ENCODE results near the gene SH3RF3.

Gene SH3RF3

DNA sequence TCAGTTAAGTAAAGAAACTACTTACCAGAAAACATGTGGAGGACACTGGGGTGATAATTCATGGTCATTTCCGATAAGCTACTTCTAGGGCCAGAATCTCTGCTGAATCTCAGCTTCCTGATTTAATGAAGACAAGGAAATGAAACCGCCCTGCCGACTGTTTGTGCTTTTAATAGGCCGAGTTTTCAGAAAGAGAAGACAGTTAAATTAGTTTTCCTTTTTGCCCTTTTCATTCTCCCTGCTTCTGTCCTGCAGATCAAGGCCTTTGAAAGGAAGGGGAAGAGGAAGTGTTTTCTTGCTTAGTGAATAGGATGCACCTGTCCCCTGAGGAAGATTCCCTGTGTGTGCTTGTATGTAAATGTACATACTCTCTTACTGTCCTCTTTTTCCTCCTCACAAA, 126.6 kb downstream of the SH3RF3 start:
- in situ Hi-C loops (cut with HindIII; ENCODE audit: low sequenced_read_pairs): no loop called here

- in situ Hi-C loops (cut with HindIII; ENCODE audit: low sequenced_read_pairs): no loop called here
These were observed 127.1 kb downstream of the SH3RF3 start for GRCh38 chr2:109256111-109256510.

- in situ Hi-C loops (cut with HindIII; ENCODE audit: low sequenced_read_pairs): no loop called here
These were observed 127.9 kb downstream of the SH3RF3 start for GRCh38 chr2:109256921-109257320.

GRCh38 chr2:109257653-109258052, 128.6 kb downstream of the SH3RF3 start:
- in situ Hi-C loops (cut with HindIII; ENCODE audit: low sequenced_read_pairs): no loop called here

GRCh38 chr2:109258376-109258775, 129.4 kb downstream of the SH3RF3 start:
- in situ Hi-C loops (cut with HindIII; ENCODE audit: low sequenced_read_pairs): no loop called here

- in situ Hi-C loops (cut with HindIII; ENCODE audit: low sequenced_read_pairs): no loop called here
These were observed 130.0 kb downstream of the SH3RF3 start for GRCh38 chr2:109258905-109259540.

DNA sequence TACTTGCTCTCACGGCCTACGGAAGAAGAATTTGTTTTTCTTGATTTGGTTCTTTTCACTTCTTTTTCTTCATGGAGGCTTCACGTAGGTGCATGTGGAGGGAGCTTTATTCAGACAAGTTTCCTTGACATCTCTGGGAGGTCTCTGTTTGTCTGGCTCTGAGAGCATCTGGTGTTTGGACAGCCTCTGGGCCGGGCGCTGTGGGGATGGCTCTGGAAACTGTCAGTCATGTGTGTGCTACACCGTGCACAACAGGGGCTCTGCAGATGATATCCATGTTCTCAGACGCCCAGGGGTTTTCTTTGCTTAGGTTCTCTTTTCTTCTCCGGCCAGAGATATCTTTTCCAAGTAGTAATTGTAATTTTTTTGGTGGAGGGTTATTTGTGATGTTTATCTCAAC, 130.7 kb downstream of the SH3RF3 start:
- in situ Hi-C loops (cut with HindIII; ENCODE audit: low sequenced_read_pairs): loop anchor here (10.0 kb wide), 1 partner anchor 385 kb away; no protein-coding TSS in a partner anchor

DNA sequence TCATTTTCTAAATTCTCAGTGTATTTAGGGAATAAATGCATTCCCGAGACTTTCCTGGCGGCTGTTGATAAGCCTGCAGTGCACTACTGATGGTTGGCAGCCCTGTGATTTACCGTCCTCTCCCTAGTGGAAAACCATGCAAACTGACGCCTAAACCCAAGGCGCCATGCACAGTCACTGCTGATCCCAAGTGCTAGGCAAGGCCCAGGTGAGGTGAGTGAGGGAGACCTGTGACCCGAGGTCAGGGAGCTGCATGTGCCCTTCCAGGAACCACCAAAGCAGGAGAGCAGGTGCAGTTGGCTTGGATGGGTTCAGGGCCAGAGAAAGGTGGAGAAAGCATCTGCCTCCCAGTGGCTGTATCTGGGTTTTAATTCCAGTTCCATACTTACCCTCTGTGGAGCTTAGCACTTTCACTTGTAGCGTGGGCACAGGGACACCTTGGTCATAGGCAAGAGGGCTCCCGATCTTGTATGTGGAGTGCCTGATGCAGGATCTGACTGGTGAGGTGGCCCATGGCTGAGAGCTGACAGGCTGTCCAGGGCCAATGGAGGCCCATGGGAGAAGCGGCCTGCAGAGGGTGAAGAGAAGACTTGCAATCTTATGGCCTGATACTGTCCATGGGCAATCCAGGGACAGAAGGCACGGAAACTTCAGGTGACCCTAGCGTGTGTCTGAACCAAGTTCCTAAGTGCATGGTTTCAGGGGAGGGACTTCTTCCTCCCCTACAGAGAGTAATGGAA, 131.3 kb downstream of the SH3RF3 start:
- in situ Hi-C loops (cut with HindIII; ENCODE audit: low sequenced_read_pairs): loop anchor here (10.0 kb wide), 1 partner anchor 385 kb away; no protein-coding TSS in a partner anchor

DNA sequence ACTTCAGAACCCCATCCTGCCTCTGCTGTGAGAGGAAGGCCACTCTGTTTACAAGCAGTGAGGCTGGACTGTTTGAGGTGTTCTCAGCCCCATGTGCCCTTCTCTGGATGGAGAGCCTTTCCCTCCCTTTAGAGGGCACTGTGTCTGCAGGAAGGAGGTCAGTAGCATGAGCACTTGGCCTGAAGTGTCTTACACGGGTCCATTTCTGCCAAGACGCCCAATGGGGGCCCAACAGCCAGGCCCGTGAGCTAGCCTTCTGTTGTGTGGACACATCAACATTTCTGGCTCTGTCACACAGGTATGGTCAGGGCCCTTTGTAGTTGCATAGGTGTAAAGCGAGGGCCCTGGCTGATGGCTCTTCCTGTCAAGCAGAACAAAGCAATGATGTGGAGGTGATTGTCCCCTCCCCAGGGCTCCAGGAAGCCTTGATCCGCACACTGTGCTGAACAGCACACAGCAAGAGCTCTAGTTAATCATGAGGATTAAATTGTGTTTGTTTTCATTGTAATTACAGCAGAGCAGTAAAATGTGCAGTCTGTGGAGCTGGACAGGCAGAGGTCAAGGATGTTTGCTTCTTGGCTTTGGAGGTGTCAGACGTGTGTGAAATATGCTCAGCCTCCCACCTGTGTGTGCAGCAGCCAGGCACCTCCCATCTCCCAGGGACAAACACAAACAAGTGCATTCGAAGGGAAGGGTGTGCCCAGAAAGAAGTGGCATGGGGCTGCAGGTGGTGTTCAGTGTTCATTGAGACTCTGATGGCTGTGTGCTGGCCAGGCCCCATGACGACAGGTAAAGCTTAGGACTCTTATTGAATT, 132.1 kb downstream of the SH3RF3 start:
- in situ Hi-C loops (cut with HindIII; ENCODE audit: low sequenced_read_pairs): loop anchor here (10.0 kb wide), 1 partner anchor 384 kb away; no protein-coding TSS in a partner anchor

GRCh38 chr2:109261906-109262631, 133.1 kb downstream of the SH3RF3 start:
- in situ Hi-C loops (cut with HindIII; ENCODE audit: low sequenced_read_pairs): loop anchor here (10.0 kb wide), 1 partner anchor 383 kb away; no protein-coding TSS in a partner anchor

- in situ Hi-C loops (cut with HindIII; ENCODE audit: low sequenced_read_pairs): loop anchor here (10.0 kb wide), 1 partner anchor 380 kb away; no protein-coding TSS in a partner anchor
These were observed 135.8 kb downstream of the SH3RF3 start for GRCh38 chr2:109264595-109265328.

GRCh38 chr2:109265369-109265768, 136.4 kb downstream of the SH3RF3 start:
- in situ Hi-C loops (cut with HindIII; ENCODE audit: low sequenced_read_pairs): loop anchor here (10.0 kb wide), 1 partner anchor 379 kb away; no protein-coding TSS in a partner anchor

GRCh38 chr2:109265953-109266352, 136.9 kb downstream of the SH3RF3 start:
- in situ Hi-C loops (cut with HindIII; ENCODE audit: low sequenced_read_pairs): loop anchor here (10.0 kb wide), 1 partner anchor 379 kb away; no protein-coding TSS in a partner anchor

- in situ Hi-C loops (cut with HindIII; ENCODE audit: low sequenced_read_pairs): loop anchor here (10.0 kb wide), 1 partner anchor 378 kb away; no protein-coding TSS in a partner anchor
These were observed 137.5 kb downstream of the SH3RF3 start for GRCh38 chr2:109266496-109266895.

DNA sequence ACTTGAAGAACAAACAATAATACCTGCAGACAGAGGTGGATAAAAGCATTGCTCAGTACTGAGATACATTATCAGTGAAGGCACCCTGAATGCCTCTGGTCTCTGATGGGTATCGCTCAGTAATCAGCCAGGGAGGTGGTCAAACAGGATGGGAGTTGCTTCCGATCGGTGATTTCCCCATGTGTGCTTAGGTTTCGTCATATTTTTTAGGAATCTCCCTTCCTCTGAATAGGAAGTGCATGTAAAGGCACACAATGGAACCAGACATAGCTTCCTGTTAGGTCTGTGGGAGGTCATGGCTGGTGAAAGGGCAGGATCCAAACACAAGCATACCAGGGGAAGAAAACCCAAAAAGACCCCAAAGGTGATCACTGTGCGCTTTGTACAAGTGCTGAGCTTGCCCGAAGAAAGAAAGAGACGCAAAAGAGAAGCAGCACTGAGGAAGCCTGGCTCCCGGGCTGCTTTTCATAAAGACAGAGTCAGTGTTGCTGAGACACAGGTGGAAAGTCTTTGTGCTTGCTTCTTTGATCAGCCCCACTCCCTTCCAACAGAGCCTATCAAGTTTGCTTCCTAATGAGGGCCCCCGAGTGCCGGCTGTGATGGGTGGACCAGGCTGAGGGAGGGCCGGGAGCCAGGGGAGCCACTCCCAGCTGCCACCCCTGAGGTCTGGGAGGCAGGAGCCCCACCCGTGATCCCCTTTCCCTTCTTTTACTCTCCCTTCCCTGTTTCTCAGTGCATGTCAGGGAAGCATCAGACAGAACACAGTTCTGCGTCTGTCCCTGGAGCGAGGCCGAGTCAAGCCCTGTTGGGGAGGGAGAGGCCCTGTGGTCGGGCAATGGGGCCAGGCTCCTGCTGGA, 138.2 kb downstream of the SH3RF3 start:
- in situ Hi-C loops (cut with HindIII; ENCODE audit: low sequenced_read_pairs): loop anchor here (10.0 kb wide), 1 partner anchor 378 kb away; no protein-coding TSS in a partner anchor

- in situ Hi-C loops (cut with HindIII; ENCODE audit: low sequenced_read_pairs): loop anchor here (10.0 kb wide), 1 partner anchor 376 kb away; no protein-coding TSS in a partner anchor
These were observed 139.9 kb downstream of the SH3RF3 start for GRCh38 chr2:109268916-109269315.

DNA sequence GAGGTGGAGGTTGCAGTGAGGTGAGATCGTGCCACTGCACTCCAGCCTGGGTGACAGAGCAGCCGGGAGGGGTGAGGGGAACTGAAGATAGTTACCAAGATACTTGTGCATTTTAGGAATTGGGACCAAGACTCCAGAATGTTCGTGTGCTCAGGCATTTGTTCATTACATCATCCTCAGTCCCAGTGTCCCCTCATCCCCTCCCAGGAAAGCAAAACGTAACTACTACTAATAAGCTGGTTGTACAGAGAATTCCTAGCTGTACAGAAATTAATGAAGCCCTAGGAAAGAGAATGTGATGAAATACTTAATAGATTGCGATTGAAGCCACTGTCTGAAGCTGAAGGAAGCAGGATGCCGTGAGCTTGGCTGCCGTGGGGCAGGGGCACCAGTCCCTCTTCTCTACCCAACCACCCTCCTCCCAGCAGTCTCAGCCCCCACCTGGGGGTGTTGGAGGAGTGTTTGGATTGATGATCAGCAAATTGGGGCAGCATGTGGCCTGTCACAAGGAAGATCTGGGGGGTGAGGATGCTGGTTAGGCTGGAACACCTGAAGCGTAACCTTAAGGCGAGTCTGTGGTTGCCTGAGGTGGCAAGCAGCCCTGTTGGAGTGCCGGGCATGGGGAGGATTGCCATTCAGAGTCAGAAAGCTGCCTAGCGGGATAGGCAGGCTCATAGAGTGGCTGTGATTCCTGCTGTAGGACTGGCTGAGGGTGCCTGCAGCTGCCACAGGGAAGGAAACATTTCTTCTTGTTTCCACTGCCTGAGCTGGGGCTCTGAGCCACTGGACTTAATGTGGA, 140.9 kb downstream of the SH3RF3 start:
- in situ Hi-C loops (cut with HindIII; ENCODE audit: low sequenced_read_pairs): loop anchor here (10.0 kb wide), 1 partner anchor 375 kb away; no protein-coding TSS in a partner anchor
